Measurements from ENCODE around the gene NUDT1.

Gene NUDT1

GRCh38 chr7:2241580-2242540 is at the start of gene NUDT1, which contains the start of gene MRM2:
NUDT1 (plus strand) TSS chr7:2242226; CDS start chr7:2244575, 2,349 bp downstream.
MRM2 (minus strand) TSS chr7:2242205; CDS start chr7:2242169, 36 bp downstream.
- TF ChIP-seq JUND (IDR thresholded peaks at IDR 0.05; ENCODE audit: low read depth): no peak
- peak; percentile 92 to 96 for DNase-seq (ENCODE audit: low read depth in 1 of 2, low spot score in 1 of 2)
- in situ Hi-C loops (cut with HindIII; ENCODE audit: low pct_unique_long_range_greater_than_20kb, low sequenced_read_pairs): no loop called here

- DNase-seq (ENCODE audit: low read depth in 1 of 2, low spot score in 1 of 2): peak; percentile 82 to 97
- no peak for TF ChIP-seq JUND (IDR thresholded peaks at IDR 0.05; ENCODE audit: low read depth)
- in situ Hi-C loops (cut with HindIII; ENCODE audit: low pct_unique_long_range_greater_than_20kb, low sequenced_read_pairs): no loop called here
Measured at GRCh38 chr7:2192831-2193534, 49.0 kb upstream of the NUDT1 start.

GRCh38 chr7:2193575-2194305 is 48.3 kb upstream of the NUDT1 start:
- in situ Hi-C loops (cut with HindIII; ENCODE audit: low pct_unique_long_range_greater_than_20kb, low sequenced_read_pairs): no loop called here
- no peak for TF ChIP-seq JUND (IDR thresholded peaks at IDR 0.05; ENCODE audit: low read depth)
- DNase-seq (ENCODE audit: low read depth in 1 of 2, low spot score in 1 of 2): no peak

- no peak for DNase-seq (ENCODE audit: low read depth in 1 of 2, low spot score in 1 of 2)
- in situ Hi-C loops (cut with HindIII; ENCODE audit: low pct_unique_long_range_greater_than_20kb, low sequenced_read_pairs): no loop called here
- TF ChIP-seq JUND (IDR thresholded peaks at IDR 0.05; ENCODE audit: low read depth): no peak
Measured at GRCh38 chr7:2195400-2196246, 46.4 kb upstream of the NUDT1 start.

GRCh38 chr7:2196381-2197378 is 45.3 kb upstream of the NUDT1 start:
- DNase-seq (ENCODE audit: low read depth in 1 of 2, low spot score in 1 of 2): no peak
- in situ Hi-C loops (cut with HindIII; ENCODE audit: low pct_unique_long_range_greater_than_20kb, low sequenced_read_pairs): no loop called here
- TF ChIP-seq JUND (IDR thresholded peaks at IDR 0.05; ENCODE audit: low read depth): no peak

GRCh38 chr7:2197436-2198155 is 44.4 kb upstream of the NUDT1 start:
- DNase-seq (ENCODE audit: low read depth in 1 of 2, low spot score in 1 of 2): no peak
- no peak for TF ChIP-seq JUND (IDR thresholded peaks at IDR 0.05; ENCODE audit: low read depth)
- in situ Hi-C loops (cut with HindIII; ENCODE audit: low pct_unique_long_range_greater_than_20kb, low sequenced_read_pairs): no loop called here

- peak in 1 of 2 experiments; percentile 48 for DNase-seq (ENCODE audit: low read depth in 1 of 2, low spot score in 1 of 2)
- in situ Hi-C loops (cut with HindIII; ENCODE audit: low pct_unique_long_range_greater_than_20kb, low sequenced_read_pairs): no loop called here
- TF ChIP-seq JUND (IDR thresholded peaks at IDR 0.05; ENCODE audit: low read depth): no peak
Measured at GRCh38 chr7:2198206-2198605, 43.8 kb upstream of the NUDT1 start.

GRCh38 chr7:2198760-2199159 is 43.3 kb upstream of the NUDT1 start:
- no peak for TF ChIP-seq JUND (IDR thresholded peaks at IDR 0.05; ENCODE audit: low read depth)
- DNase-seq (ENCODE audit: low read depth in 1 of 2, low spot score in 1 of 2): no peak
- in situ Hi-C loops (cut with HindIII; ENCODE audit: low pct_unique_long_range_greater_than_20kb, low sequenced_read_pairs): no loop called here

GRCh38 chr7:2199528-2199927 is 42.5 kb upstream of the NUDT1 start:
- no peak for DNase-seq (ENCODE audit: low read depth in 1 of 2, low spot score in 1 of 2)
- TF ChIP-seq JUND (IDR thresholded peaks at IDR 0.05; ENCODE audit: low read depth): no peak
- in situ Hi-C loops (cut with HindIII; ENCODE audit: low pct_unique_long_range_greater_than_20kb, low sequenced_read_pairs): no loop called here

- no peak for DNase-seq (ENCODE audit: low read depth in 1 of 2, low spot score in 1 of 2)
- TF ChIP-seq JUND (IDR thresholded peaks at IDR 0.05; ENCODE audit: low read depth): no peak
- in situ Hi-C loops (cut with HindIII; ENCODE audit: low pct_unique_long_range_greater_than_20kb, low sequenced_read_pairs): no loop called here
Measured at GRCh38 chr7:2199956-2200583, 42.0 kb upstream of the NUDT1 start.

All from T47D (cell line).